Ishikawa (cell line): Measurements from ENCODE around the gene GRB10.

Experiments used
- CEBPB ChIP-seq: IDR thresholded peaks from 2 replicates; pipeline ENCODE4 v1.6.1; 2012
- CREB1 ChIP-seq: IDR thresholded peaks from 2 replicates; pipeline ENCODE4 v1.6.1; 2012; ENCODE audit warnings: low read depth
- EGR1 ChIP-seq: IDR thresholded peaks from 2 replicates; pipeline ENCODE4 v1.6.1; 2012
- EP300 ChIP-seq: IDR thresholded peaks from 2 replicates; pipeline ENCODE4 v1.6.1; 2012; ENCODE audit warnings: borderline replicate concordance
- FOXM1 ChIP-seq: IDR thresholded peaks from 2 replicates; pipeline ENCODE4 v1.6.1; 2012; ENCODE audit warnings: low read depth, borderline replicate concordance
- NFIC ChIP-seq: IDR thresholded peaks from 2 replicates; pipeline ENCODE4 v1.6.1; 2012
- RAD21 ChIP-seq: IDR thresholded peaks from 2 replicates; pipeline ENCODE4 v1.6.1; 2012; ENCODE audit warnings: low read depth
- TAF1 ChIP-seq: IDR thresholded peaks from 2 replicates; pipeline ENCODE4 v1.6.1; 2012; ENCODE audit warnings: low read depth, mild to moderate bottlenecking
- TCF12 ChIP-seq: IDR thresholded peaks from 2 replicates; pipeline ENCODE4 v1.6.1; 2012; ENCODE audit warnings: low read depth
- TEAD4 ChIP-seq: IDR thresholded peaks from 2 replicates; pipeline ENCODE4 v1.6.1; 2012
- YY1 ChIP-seq: IDR thresholded peaks from 2 replicates; pipeline ENCODE4 v1.6.1; 2012; ENCODE audit warnings: low read depth
- ZBTB7A ChIP-seq: IDR thresholded peaks from 2 replicates; pipeline ENCODE4 v1.6.1; 2012; ENCODE audit warnings: low read depth
- TF ChIP-seq, protein P1 (sequence below): IDR thresholded peaks from 2 replicates; pipeline ENCODE4 v1.6.1; 2012
- TF ChIP-seq, protein P2 (sequence below): IDR thresholded peaks from 2 replicates; pipeline ENCODE4 v1.6.1; 2012
- TF ChIP-seq, protein P3 (sequence below): IDR thresholded peaks from 2 replicates; pipeline ENCODE4 v1.6.1; 2012; ENCODE audit warnings: low read depth, mild to moderate bottlenecking

GRB10 gene

DNA sequence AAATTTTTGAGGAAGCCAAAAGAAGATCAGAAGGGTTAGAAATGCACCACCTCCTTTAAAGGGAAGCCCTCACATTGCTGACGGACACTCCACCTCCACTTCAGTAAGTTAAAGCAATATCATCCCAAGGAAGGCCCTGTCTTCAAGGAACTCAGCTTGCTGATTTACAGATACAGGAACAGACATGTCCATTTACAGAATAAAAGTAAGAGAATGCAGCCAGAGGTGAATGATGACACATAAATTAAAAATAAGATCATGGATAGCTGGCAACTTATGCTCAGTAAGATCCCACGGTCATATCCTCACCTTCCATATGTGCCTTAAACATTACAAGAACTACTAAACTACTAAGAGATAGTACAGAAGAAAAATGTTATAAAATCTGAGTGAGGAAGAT is 20.4 kb downstream of the GRB10 start:
- TF ChIP-seq CREB1 (no peak), ZBTB7A (no peak), FOXM1 (no peak), TEAD4 (no peak), TAF1 (no peak), CEBPB (no peak), YY1 (no peak)
- TF ChIP-seq, protein P1, sequence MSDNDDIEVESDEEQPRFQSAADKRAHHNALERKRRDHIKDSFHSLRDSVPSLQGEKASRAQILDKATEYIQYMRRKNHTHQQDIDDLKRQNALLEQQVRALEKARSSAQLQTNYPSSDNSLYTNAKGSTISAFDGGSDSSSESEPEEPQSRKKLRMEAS: no peak

DNA sequence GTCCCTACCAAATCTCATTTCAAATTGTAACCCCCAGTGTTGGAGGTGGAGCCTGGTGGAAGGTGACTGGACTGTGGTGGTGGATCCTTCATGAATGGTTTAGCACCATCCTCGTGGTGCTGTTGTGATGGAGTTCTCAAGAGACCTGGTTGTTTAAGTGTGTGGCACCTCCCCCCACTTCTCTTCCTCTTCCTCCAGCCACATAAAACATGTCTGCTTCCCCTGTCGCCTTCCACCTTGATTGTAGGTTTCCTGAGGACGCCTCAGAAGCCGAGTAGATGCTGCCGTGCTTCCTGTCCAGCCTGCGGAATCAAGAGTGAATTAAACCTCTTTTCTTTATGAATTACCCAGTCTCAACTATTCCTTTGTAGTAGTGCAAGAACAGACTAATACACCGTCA is 21.0 kb downstream of the GRB10 start:
- TF ChIP-seq CEBPB (no peak), TCF12 (no peak), ZBTB7A (no peak), FOXM1 (no peak)

DNA sequence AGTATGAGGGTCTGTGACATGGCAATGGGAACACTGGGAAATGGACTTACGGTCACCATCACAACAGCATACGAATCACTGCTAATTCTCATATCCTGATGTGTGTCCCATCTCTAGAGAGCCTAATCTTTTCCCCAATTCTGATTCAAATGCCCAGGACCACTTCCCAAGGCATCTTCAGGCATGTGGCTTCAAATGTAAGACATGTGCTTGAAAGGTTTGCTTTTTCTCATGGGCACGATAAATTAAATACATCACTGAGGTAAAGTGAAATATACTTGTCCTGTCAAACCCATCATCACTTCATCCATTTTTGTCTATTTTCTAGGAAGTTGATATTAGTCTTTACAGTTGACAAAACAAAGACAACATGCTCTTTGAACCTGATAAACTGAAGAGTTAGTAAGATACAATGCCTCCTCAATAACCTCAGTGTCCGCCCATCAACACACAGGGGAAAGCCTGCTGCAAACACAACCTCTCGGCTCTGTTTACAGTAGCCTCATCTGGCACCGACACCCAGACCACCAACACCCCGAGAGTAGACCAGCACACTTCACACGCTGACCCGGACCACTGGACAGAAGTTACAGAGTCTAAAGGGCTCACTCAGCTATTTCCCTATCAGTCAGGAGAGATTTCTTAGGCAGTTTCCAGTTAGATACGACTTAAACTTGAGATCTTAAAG is 24.8 kb downstream of the GRB10 start:
- no peak for TF ChIP-seq EGR1
- TF ChIP-seq CREB1: no peak
- no peak for TF ChIP-seq TCF12
- TF ChIP-seq, protein P1: no peak
- TF ChIP-seq YY1: no peak
- no peak for TF ChIP-seq ZBTB7A
- TF ChIP-seq TEAD4: no peak
- TF ChIP-seq, protein P2, sequence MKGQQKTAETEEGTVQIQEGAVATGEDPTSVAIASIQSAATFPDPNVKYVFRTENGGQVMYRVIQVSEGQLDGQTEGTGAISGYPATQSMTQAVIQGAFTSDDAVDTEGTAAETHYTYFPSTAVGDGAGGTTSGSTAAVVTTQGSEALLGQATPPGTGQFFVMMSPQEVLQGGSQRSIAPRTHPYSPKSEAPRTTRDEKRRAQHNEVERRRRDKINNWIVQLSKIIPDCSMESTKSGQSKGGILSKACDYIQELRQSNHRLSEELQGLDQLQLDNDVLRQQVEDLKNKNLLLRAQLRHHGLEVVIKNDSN: no peak
- TF ChIP-seq CEBPB: no peak
- TF ChIP-seq TAF1: no peak
- TF ChIP-seq NFIC: no peak
- TF ChIP-seq RAD21: no peak
- TF ChIP-seq FOXM1: no peak
- no peak for TF ChIP-seq EP300
- TF ChIP-seq, protein P3, sequence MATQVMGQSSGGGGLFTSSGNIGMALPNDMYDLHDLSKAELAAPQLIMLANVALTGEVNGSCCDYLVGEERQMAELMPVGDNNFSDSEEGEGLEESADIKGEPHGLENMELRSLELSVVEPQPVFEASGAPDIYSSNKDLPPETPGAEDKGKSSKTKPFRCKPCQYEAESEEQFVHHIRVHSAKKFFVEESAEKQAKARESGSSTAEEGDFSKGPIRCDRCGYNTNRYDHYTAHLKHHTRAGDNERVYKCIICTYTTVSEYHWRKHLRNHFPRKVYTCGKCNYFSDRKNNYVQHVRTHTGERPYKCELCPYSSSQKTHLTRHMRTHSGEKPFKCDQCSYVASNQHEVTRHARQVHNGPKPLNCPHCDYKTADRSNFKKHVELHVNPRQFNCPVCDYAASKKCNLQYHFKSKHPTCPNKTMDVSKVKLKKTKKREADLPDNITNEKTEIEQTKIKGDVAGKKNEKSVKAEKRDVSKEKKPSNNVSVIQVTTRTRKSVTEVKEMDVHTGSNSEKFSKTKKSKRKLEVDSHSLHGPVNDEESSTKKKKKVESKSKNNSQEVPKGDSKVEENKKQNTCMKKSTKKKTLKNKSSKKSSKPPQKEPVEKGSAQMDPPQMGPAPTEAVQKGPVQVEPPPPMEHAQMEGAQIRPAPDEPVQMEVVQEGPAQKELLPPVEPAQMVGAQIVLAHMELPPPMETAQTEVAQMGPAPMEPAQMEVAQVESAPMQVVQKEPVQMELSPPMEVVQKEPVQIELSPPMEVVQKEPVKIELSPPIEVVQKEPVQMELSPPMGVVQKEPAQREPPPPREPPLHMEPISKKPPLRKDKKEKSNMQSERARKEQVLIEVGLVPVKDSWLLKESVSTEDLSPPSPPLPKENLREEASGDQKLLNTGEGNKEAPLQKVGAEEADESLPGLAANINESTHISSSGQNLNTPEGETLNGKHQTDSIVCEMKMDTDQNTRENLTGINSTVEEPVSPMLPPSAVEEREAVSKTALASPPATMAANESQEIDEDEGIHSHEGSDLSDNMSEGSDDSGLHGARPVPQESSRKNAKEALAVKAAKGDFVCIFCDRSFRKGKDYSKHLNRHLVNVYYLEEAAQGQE: no peak

DNA sequence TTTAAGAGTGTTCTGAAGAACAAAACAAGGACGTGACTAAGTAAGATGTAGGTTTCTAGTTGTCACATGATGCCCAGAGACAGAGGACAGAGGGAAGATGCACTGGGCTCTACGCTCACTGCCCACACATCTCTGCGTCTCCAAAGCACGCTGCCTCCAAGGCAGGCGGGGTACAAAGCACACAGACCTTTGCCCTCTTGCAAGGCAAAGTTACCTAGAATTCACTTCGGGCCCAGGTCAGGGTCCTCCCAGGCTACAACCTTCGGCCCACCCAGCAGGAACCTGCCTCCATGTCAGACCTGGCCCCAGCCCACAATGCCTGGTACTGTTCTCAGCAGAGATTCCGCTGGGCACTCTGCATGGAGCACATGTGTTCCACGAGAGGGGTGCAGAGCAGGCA is 26.5 kb downstream of the GRB10 start:
- TF ChIP-seq RAD21 (no peak), TAF1 (no peak), NFIC (no peak), CEBPB (no peak), EP300 (no peak), ZBTB7A (no peak), CREB1 (no peak), YY1 (no peak), TEAD4 (no peak), TCF12 (no peak), FOXM1 (no peak), EGR1 (no peak)
- TF ChIP-seq, protein P2: no peak
- TF ChIP-seq, protein P1: no peak
- TF ChIP-seq, protein P3: no peak

DNA sequence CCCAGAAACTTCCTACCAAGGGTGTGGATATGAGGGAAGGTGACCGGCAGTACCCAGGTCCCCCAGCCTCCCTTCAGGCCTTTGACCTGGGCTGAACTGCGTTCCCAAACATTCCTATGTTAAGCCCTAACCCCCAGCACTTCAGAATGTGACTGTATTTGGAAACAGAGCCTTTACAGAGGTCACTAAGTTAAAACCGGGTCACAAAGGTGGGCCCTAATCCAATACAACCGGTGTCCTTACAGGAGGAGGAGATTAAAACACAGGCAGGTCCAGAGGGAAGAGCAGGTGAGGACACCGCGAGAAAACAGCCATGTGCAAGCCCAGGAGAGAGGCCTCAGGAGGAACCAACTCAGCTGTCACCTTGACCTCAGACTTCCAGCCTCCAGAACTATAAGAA is 28.0 kb downstream of the GRB10 start:
- TF ChIP-seq, protein P1: no peak
- TF ChIP-seq, protein P3: no peak
- TF ChIP-seq TEAD4 (no peak), YY1 (no peak)
